Measurements from ENCODE around the gene AOX1. TPM values are rescaled to one million over a fixed set of nuclear protein-coding genes. Genes with fewer than 3 reads are reported as not detected.

AOX1 gene
- total and polyA plus RNA-seq, 2 of the 8 experiments (the other 6 are each of a cell fraction or from before 2014, with no cell fraction given), result 5.6 to 8.3 TPM

- Histone ChIP-seq H2BK20ac (ENCODE audit: low read length) (no peak overlapping the region), H3K9ac (replicated peaks in 1 of 4; ENCODE audit: extremely low read depth in 1 of 4, low read depth in 3 of 4, low read length in 3 of 4) (no peak overlapping the region), H3K4me2 (ENCODE audit: insufficient read depth in 1 of 2, low read depth in 2 of 2, low read length in 2 of 2) (no peak overlapping the region), H4K20me1 (replicated peaks in 1 of 2; ENCODE audit: control insufficient read depth in 1 of 2, insufficient read depth in 2 of 2, low read length in 2 of 2) (no peaks in the 10 kb centered on the region), H3K79me1 (ENCODE audit: low read depth, low read length) (no peaks in the 10 kb centered on the region), H2AK5ac (ENCODE audit: low read depth, low read length) (no peak overlapping the region), H2BK15ac (ENCODE audit: low read length) (no peak overlapping the region), H2BK12ac (ENCODE audit: low read depth, low read length) (no peak overlapping the region), H3K14ac (ENCODE audit: insufficient read length) (no peak overlapping the region), H4K91ac (replicated peaks; ENCODE audit: insufficient read length, low read length) (no peak overlapping the region), H3K18ac (ENCODE audit: extremely low read depth, low read length) (no peak overlapping the region), H3K9me3 (ENCODE audit: insufficient read depth in 2 of 2, low read depth in 1 of 2, low read length in 1 of 2) (no peaks in the 10 kb centered on the region), H3K27me3 (replicated peaks in 1 of 4; ENCODE audit: control insufficient read depth in 3 of 4, extremely low read depth in 1 of 4, insufficient read depth in 3 of 4, low read length in 3 of 4) (no peaks in the 10 kb centered on the region; a peak in 1 of 7 replicates), H2BK120ac (replicated peaks; ENCODE audit: low read depth, low read length) (no peak overlapping the region), H3K23ac (ENCODE audit: insufficient read length) (no peak overlapping the region), H3K36me3 (ENCODE audit: control insufficient read depth in 2 of 4, insufficient read depth in 4 of 4, low read length in 3 of 4) (no peaks in the 10 kb centered on the region), H3K23me2 (ENCODE audit: low read depth, low read length) (no peaks in the 10 kb centered on the region), H3K56ac (replicated peaks; ENCODE audit: insufficient read length, low read depth, low read length) (no peak overlapping the region), H3K4ac (replicated peaks; ENCODE audit: insufficient read length, low read depth, low read length) (no peak overlapping the region), H4K5ac (ENCODE audit: insufficient read length, low read depth, low read length) (no peak overlapping the region), H2BK5ac (ENCODE audit: low read depth, low read length) (no peak overlapping the region), H4K8ac (ENCODE audit: extremely low read depth, insufficient read depth, low read length) (peak overlapping the region; percentile 68; the same call in 1 of the 2 replicates), H3K4me3 (ENCODE audit: extremely low read depth in 1 of 4, insufficient read depth in 2 of 4, low read depth in 3 of 4, low read length in 4 of 4) (no peak overlapping the region), H3K79me2 (ENCODE audit: control insufficient read depth in 1 of 2, insufficient read depth in 2 of 2, low read length in 2 of 2) (no peaks in the 10 kb centered on the region), H3K27ac (ENCODE audit: low read depth, low read length) (no peak overlapping the region), H3K4me1 (replicated peaks in 1 of 4; ENCODE audit: control insufficient read depth in 3 of 4, insufficient read depth in 4 of 4, low read length in 3 of 4) (no peaks in the 10 kb centered on the region), H2AFZ (ENCODE audit: low read length) (no peak overlapping the region)
- no peak for FAIRE-seq
- ChIA-PET CTCF (ENCODE audit: partially characterized antibody) (interaction anchor here (0.9 to 1.0 kb wide), 2 partner anchors 13 to 158 kb away, joined by 3 read pairs; no protein-coding TSS in a partner anchor), POLR2A (ENCODE audit: partially characterized antibody) (no interaction called here)
- WGBS, 2 experiments (ENCODE audit: extremely low coverage in 1 of 2, insufficient coverage in 1 of 2, insufficient read length in 1 of 2, insufficient replicate concordance in 2 of 2, low coverage in 1 of 2, low lambda C conversion rate in 2 of 2, missing lambda C conversion rate in 1 of 2), result 89% methylated on average over 3 of the region's 3 CpGs; no CpG with 5 or more reads in 1 of the 2 experiments
- DNase-seq (ENCODE audit: low read depth in 1 of 2, low spot score in 2 of 2), result no peak
- TF ChIP-seq RAD21 (IDR thresholded peaks at IDR 0.05 in 1 of 2, conservative IDR thresholded peaks at IDR 0.05 in 1 of 2; ENCODE audit: low read depth in 2 of 2, low read length in 2 of 2), result no peak
- no peak for TF ChIP-seq CBX5 (IDR thresholded peaks at IDR 0.05; ENCODE audit: low read depth, low read length)
- no peak for TF ChIP-seq CTCF (IDR thresholded peaks at IDR 0.05; ENCODE audit: control extremely low read depth in 1 of 3, insufficient read depth in 1 of 3, low read depth in 1 of 3, low read length in 3 of 3)
- no peak for TF ChIP-seq MAFK (IDR thresholded peaks at IDR 0.05; ENCODE audit: low read depth, low read length)
- TF ChIP-seq RFX5 (IDR thresholded peaks at IDR 0.05; ENCODE audit: borderline replicate concordance, low read depth, low read length), result no peak
- no peak for TF ChIP-seq CHD1 (IDR thresholded peaks at IDR 0.05; ENCODE audit: low read depth, low read length)
Measured at GRCh38 chr2:200599206-200599605, 13.4 kb downstream of the AOX1 start.
